ENCODE measurements around the gene UBAC2.

DNA sequence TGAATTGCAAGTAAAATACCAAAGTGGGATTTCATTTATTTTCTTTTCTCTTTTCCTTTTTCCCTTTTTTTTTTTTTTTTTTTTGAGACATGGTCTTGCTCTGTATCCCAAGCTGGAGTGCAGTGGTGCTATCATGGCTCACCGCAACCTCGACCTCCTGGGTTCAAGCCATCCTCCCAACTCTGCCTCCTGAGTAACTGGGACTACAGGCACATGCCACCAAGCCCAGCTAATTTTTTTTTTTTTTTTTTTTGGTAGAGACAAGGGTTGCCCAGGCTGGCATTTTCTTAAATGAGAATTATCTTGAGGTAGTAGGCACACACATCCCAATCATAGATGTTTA lies 175.1 kb downstream of the UBAC2 start:
- no peak for TF ChIP-seq CTCF (IDR thresholded peaks at IDR 0.05)
- TF ChIP-seq POLR2AphosphoS5 (IDR thresholded peaks at IDR 0.05): no peak
- no peak for TF ChIP-seq EP300 (IDR thresholded peaks at IDR 0.05)

All from sigmoid colon (tissue), 4 donors.